Activated CD8-positive, alpha-beta memory T cell treated with anti-CD3 and anti-CD28 coated beads, Interleukin-2, amount 10 ng/mL, durations not matched to agents 7 days and 5 days (primary cell): Measurements from ENCODE around the gene MUC5AC. TPM values are rescaled to one million over a fixed set of nuclear protein-coding genes. Genes with fewer than 3 reads are reported as not detected.

Experiments
- ATAC-seq: fragments of 150-1000 bp; cut with Tn5 transposase; one replicate; pipeline ENCODE4 v1.10.0; 2021; ENCODE audit warnings: moderate library complexity
- CTCF ChIA-PET: fragments of 350-600 bp; sonication (Branson Sonifier 250); formaldehyde crosslinking; loops from one replicate; lab custom pipeline; 2021; ENCODE audit warnings: antibody characterized with exemption; lab: Charles Lee
- DNase-seq: peaks from one replicate; pipeline ENCODE4 v3.0.0-alpha.2; 2020
- H3K27ac Mint-ChIP-seq: one replicate; pipeline ENCODE4 v1.8.0; 2021; ENCODE audit warnings: mild to moderate bottlenecking, mixed read lengths
- H3K27me3 Mint-ChIP-seq: one replicate; pipeline ENCODE4 v1.8.0; 2021; ENCODE audit warnings: mixed read lengths
- H3K36me3 Mint-ChIP-seq: one replicate; pipeline ENCODE4 v1.8.0; 2021; ENCODE audit warnings: mild to moderate bottlenecking, mixed read lengths
- H3K4me1 Mint-ChIP-seq: one replicate; pipeline ENCODE4 v1.8.0; 2021; ENCODE audit warnings: mixed read lengths
- H3K4me3 Mint-ChIP-seq: one replicate; pipeline ENCODE4 v1.8.0; 2021; ENCODE audit warnings: mild to moderate bottlenecking, moderate library complexity, mixed read lengths
- H3K9me3 Mint-ChIP-seq: one replicate; pipeline ENCODE4 v1.8.0; 2022; ENCODE audit warnings: low read depth, mixed read lengths
- total RNA-seq, 2 experiments: library from RNA; stranded (reverse); gene quantifications; one replicate each; pipeline ENCODE4 v1.2.3, GENCODE V29; 2021

The MUC5AC gene
- total RNA-seq, 2 experiments from 2014 or later: not detected

GRCh38 chr11:1192741-1193325 lies 35.1 kb downstream of the MUC5AC start:
- no peaks in the 10 kb centered on the region for H3K27me3 Mint-ChIP-seq
- DNase-seq: no peak

DNA sequence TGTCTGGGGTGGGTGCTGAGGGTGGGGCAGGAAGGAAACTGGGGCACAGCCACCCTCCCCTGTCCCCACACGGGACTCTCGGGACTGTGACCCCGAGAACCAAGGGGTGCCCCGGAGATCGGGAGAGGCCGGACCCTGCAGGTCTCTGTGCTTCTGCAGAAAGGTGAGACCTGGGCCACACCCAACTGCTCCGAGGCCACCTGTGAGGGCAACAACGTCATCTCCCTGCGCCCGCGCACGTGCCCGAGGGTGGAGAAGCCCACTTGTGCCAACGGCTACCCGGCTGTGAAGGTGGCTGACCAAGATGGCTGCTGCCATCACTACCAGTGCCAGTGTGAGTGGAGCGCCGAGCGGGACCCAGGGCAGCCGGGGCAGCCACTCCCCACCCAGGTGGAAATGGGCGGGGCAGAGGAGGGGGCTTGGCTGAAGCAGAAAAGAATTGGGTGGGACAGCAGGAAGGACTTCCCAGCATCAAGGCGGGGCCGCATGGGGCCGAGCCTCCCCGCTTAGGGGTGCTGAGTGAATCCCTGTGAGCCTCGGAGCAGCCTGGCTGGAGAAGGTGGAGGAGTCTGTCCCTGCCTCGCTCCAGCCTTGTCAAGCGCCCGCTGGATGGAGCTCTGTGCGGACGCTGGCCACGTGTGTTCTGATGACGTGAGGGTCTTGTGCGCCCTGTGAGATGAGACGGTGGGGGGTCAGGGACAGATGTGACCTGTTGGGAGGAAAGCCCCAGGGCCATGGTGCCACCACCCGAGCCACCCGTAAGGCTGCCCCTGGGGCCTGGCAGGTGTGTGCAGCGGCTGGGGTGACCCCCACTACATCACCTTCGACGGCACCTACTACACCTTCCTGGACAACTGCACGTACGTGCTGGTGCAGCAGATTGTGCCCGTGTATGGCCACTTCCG lies 35.8 kb downstream of the MUC5AC start:
- Mint-ChIP-seq H3K27ac (no peak overlapping the region), H3K36me3 (no peaks in the 10 kb centered on the region), H3K27me3 (no peaks in the 10 kb centered on the region), H3K4me3 (no peak overlapping the region), H3K9me3 (no peaks in the 10 kb centered on the region), H3K4me1 (no peaks in the 10 kb centered on the region)
- no peak for DNase-seq
- ATAC-seq: no peak
- CTCF ChIA-PET: no interaction called here

More at GRCh38 chr11:1192741-1193325, 35.1 kb downstream of the MUC5AC start:
- no peaks in the 10 kb centered on the region for H3K4me1 Mint-ChIP-seq
- H3K36me3 Mint-ChIP-seq: no peaks in the 10 kb centered on the region
- no peak for ATAC-seq
- no peak overlapping the region for H3K27ac Mint-ChIP-seq
- H3K9me3 Mint-ChIP-seq: no peaks in the 10 kb centered on the region
- H3K4me3 Mint-ChIP-seq: no peak overlapping the region
- CTCF ChIA-PET: no interaction called here

DNA sequence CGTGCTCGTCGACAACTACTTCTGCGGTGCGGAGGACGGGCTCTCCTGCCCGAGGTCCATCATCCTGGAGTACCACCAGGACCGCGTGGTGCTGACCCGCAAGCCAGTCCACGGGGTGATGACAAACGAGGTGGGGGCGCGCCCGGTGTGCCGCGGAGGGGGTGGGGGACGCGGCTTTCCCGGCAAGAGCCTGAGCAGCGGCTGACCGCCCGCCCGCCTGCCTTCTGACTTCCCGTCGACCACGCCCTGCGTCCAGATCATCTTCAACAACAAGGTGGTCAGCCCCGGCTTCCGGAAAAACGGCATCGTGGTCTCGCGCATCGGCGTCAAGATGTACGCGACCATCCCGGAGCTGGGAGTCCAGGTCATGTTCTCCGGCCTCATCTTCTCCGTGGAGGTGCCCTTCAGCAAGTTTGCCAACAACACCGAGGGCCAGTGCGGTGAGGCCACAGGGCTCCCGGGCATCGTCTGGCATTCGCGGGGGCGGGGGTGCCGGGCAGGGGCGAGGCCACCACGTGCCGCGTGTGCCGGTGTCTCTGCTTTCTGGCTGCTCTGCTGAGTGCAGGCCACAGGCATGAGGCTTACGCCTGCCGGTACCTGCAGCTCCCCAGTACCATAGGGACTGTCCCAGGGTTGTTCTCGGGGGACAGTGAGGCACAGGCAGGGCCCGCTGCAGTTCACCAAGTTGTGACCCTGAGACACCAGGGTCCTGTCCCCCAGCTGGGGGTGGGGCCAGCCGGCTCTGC lies 36.7 kb downstream of the MUC5AC start:
- Mint-ChIP-seq H3K4me3 (no peak overlapping the region), H3K36me3 (no peaks in the 10 kb centered on the region), H3K9me3 (no peaks in the 10 kb centered on the region), H3K4me1 (no peaks in the 10 kb centered on the region), H3K27ac (no peak overlapping the region), H3K27me3 (no peaks in the 10 kb centered on the region)
- ATAC-seq (no peak), DNase-seq (no peak)
- CTCF ChIA-PET: no interaction called here

- no peak for DNase-seq
Measured at GRCh38 chr11:1194977-1195681, 37.4 kb downstream of the MUC5AC start.

DNA sequence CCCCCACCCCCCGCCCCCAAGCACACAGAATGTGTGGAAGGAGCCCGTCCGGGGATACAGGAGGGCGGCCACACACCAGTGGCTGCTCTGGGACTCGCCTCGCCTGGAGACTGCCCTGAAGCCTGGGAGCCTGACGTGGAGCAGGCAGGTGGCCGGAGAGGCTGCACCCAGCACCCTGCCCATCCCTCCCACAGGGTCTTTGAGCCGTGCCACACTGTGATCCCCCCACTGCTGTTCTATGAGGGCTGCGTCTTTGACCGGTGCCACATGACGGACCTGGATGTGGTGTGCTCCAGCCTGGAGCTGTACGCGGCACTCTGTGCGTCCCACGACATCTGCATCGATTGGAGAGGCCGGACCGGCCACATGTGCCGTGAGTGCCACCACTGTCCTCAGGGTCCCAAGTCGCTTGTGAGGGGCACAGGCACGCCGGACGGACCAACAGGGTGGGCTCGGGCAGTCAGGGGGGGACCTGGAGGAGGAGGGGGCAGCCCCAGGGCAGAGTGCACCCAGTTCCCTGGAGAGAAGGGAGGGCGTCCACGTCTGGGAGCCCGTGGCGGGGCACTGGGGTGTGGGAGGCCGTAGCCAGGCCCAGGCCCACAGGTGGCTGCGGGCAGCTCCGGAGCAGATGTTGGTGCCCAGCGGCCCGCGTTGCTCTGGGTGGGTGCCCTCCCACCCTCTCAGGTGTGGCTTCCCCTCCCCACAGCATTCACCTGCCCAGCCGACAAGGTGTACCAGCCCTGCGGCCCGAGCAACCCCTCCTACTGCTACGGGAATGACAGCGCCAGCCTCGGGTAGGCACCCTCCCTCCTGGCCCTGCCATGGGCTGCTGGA lies 38.1 kb downstream of the MUC5AC start:
- no peaks in the 10 kb centered on the region for H3K27me3 Mint-ChIP-seq
- ATAC-seq (no peak), DNase-seq (no peak)

More at GRCh38 chr11:1194977-1195681, 37.4 kb downstream of the MUC5AC start:
- CTCF ChIA-PET: no interaction called here
- Mint-ChIP-seq H3K36me3 (no peaks in the 10 kb centered on the region), H3K4me3 (no peak overlapping the region), H3K27me3 (no peaks in the 10 kb centered on the region), H3K27ac (no peak overlapping the region), H3K4me1 (no peaks in the 10 kb centered on the region), H3K9me3 (no peaks in the 10 kb centered on the region)
- no peak for ATAC-seq

DNA sequence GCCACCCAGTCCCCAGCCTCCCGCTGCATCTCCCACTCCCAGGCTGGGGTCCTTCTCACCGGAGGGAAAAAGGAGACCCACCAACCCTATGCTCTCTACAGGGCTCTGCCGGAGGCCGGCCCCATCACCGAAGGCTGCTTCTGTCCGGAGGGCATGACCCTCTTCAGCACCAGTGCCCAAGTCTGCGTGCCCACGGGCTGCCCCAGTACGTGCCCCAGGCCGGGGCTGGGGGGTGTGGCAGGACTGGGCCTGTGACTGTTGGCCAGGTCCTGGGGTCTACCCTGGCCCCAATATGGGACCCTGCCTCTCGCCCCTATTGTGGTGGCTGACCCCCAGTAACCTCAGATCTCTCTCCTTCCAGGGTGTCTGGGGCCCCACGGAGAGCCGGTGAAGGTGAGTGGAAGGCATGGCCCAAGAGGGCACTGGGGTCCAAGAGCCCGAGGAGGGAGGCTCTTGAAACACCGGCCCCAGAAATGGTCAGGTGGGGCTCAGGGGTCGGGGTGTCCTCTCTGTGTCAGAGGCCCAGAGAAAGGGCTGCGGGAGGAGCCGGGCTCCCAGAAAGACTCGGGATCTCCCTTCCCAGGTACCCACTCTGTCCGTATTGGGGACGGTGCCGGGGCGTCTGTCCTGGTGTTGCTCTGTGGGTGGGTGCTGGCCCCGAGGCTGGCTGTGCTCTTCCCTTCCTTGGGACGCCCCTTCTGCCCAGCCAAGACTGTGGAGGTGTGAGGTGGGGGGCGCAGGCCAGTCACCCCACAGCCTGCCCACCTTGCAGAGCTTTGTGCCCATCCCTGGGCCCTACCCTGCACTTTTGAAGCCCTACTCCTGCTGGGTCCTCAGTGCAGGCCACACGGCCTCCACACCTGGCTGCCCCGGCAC lies 39.0 kb downstream of the MUC5AC start:
- Mint-ChIP-seq H3K27ac (no peak overlapping the region), H3K4me1 (no peaks in the 10 kb centered on the region), H3K4me3 (no peak overlapping the region), H3K27me3 (no peaks in the 10 kb centered on the region), H3K36me3 (no peaks in the 10 kb centered on the region), H3K9me3 (no peaks in the 10 kb centered on the region)
- CTCF ChIA-PET: no interaction called here
- DNase-seq (no peak), ATAC-seq (no peak)

More for the DNA sequence above, 38.1 kb downstream of the MUC5AC start:
- Mint-ChIP-seq H3K36me3 (no peaks in the 10 kb centered on the region), H3K4me1 (no peaks in the 10 kb centered on the region), H3K4me3 (no peak overlapping the region), H3K27ac (no peak overlapping the region), H3K9me3 (no peaks in the 10 kb centered on the region)
- CTCF ChIA-PET: no interaction called here

GRCh38 chr11:1197431-1197885 lies 39.7 kb downstream of the MUC5AC start:
- Mint-ChIP-seq H3K36me3 (no peaks in the 10 kb centered on the region), H3K27ac (no peak overlapping the region), H3K9me3 (no peaks in the 10 kb centered on the region), H3K4me1 (no peaks in the 10 kb centered on the region), H3K27me3 (no peaks in the 10 kb centered on the region), H3K4me3 (no peak overlapping the region)
- CTCF ChIA-PET: no interaction called here
- ATAC-seq (no peak), DNase-seq (no peak)

GRCh38 chr11:1197886-1198560 lies 40.3 kb downstream of the MUC5AC start:
- H3K36me3 Mint-ChIP-seq: no peaks in the 10 kb centered on the region
- no peak overlapping the region for H3K4me3 Mint-ChIP-seq
- no peaks in the 10 kb centered on the region for H3K27me3 Mint-ChIP-seq
- ATAC-seq (no peak), DNase-seq (no peak)
- H3K4me1 Mint-ChIP-seq: no peaks in the 10 kb centered on the region
- H3K9me3 Mint-ChIP-seq: no peaks in the 10 kb centered on the region
- CTCF ChIA-PET: no interaction called here
- no peak overlapping the region for H3K27ac Mint-ChIP-seq

DNA sequence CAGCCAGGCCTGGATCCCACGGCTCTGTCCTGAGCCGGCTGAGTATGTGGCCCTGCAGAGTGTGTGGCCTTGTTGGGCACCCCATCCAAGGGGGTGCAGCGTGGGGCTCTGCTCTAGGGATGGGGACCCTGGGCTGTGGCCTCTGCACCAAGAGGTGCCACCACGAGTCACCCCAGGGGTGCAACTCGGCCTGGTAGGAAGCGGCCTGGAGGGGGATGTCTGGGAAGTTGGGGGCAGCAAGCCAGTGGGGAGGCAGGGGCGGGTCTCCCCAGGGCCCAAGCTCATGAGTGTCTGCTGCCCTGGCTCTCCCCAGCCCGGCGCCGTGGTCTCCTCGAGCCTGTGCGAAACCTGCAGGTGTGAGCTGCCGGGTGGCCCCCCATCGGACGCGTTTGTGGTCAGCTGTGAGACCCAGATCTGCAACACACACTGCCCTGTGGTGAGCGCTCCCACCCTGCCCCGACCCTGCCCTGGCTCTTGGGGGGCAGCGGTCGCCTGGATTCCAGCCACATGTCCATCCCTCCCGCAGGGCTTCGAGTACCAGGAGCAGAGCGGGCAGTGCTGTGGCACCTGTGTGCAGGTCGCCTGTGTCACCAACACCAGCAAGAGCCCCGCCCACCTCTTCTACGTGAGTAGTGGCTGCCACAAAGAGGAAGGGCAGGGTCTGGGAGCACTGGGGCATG lies 40.9 kb downstream of the MUC5AC start:
- no peak for DNase-seq
- no peak overlapping the region for H3K27ac Mint-ChIP-seq
- CTCF ChIA-PET: no interaction called here

DNA sequence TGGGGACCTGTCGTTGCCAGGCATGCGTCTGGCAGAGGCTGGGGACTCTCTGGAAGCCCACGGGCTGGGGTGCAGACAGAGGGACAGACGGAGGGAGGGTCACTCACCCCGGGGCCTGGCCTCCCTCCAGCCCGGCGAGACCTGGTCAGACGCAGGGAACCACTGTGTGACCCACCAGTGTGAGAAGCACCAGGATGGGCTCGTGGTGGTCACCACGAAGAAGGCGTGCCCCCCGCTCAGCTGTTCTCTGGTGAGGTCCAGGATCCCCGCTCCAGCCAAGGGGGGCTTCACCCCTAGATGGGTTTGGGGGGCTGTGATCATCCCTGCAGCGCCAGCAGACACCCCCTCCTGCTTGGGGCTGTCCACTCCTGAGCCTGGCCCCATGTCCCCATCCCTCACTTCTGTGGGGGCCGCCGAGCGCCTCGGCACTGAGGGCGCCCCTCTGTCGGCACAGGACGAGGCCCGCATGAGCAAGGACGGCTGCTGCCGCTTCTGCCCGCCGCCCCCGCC lies 41.5 kb downstream of the MUC5AC start:
- CTCF ChIA-PET: no interaction called here
- no peak for DNase-seq

More for the DNA sequence above, 40.9 kb downstream of the MUC5AC start:
- Mint-ChIP-seq H3K27me3 (no peaks in the 10 kb centered on the region), H3K36me3 (no peaks in the 10 kb centered on the region), H3K4me3 (no peak overlapping the region), H3K9me3 (no peaks in the 10 kb centered on the region), H3K4me1 (no peaks in the 10 kb centered on the region)
- ATAC-seq: no peak

More for the DNA sequence above, 41.5 kb downstream of the MUC5AC start:
- H3K4me1 Mint-ChIP-seq: no peaks in the 10 kb centered on the region
- ATAC-seq: no peak
- no peak overlapping the region for H3K27ac Mint-ChIP-seq
- no peaks in the 10 kb centered on the region for H3K27me3 Mint-ChIP-seq
- no peak overlapping the region for H3K4me3 Mint-ChIP-seq
- H3K36me3 Mint-ChIP-seq: no peaks in the 10 kb centered on the region
- no peaks in the 10 kb centered on the region for H3K9me3 Mint-ChIP-seq
